H1 (cell line): Measurements from ENCODE around the gene WDR89. TPM values are rescaled to one million over a fixed set of nuclear protein-coding genes. Genes with fewer than 3 reads are reported as not detected.
"Not testable (repeated sequence)": the region's sequence is repeated elsewhere in the genome, so short reads cannot be mapped to it uniquely, and the experiment has no call there.

ENCODE experiments used
- CTCF ChIA-PET: fragments of 300-600 bp; sonication (Branson Sonifier 250); formaldehyde crosslinking; loops from one replicate; lab custom pipeline; 2021; ENCODE audit not compliant: partially characterized antibody; lab: Charles Lee
- POLR2A ChIA-PET: fragments of 300-600 bp; sonication (Branson Sonifier 250); formaldehyde crosslinking; loops from one replicate; lab custom pipeline; 2021; ENCODE audit warnings: inconsistent platforms; ENCODE audit not compliant: partially characterized antibody; lab: Charles Lee
- DNase-seq, 2 experiments: peaks; one replicate each; pipeline versions ENCODE4 v3.0.0 to v3.0.0-alpha.2; 2010 to 2022; ENCODE audit warnings: low spot score in 2 of 2, low read depth in 1 of 2, mixed read lengths in 1 of 2
- FAIRE-seq: peaks from 2 replicates; lab custom pipeline; 2011; peaks lifted over from hg19 to GRCh38; lab: Jason Lieb, UNC
- H2AFZ ChIP-seq: 2 replicates; pipeline ENCODE4 v1.8.1; 2012; ENCODE audit warnings: low read length, inconsistent platforms
- H2AK5ac ChIP-seq: 2 replicates; pipeline ENCODE4 v1.6.1; 2013; ENCODE audit warnings: low read depth, low read length
- H2BK120ac ChIP-seq: replicated peaks from 2 replicates; pipeline ENCODE3; 2013; ENCODE audit warnings: low read depth, low read length, inconsistent platforms
- H2BK12ac ChIP-seq: 2 replicates; pipeline ENCODE4 v1.6.1; 2013; ENCODE audit warnings: low read depth, low read length
- H2BK15ac ChIP-seq: 2 replicates; pipeline ENCODE4 v1.6.1; 2013; ENCODE audit warnings: low read length
- H2BK20ac ChIP-seq: 2 replicates; pipeline ENCODE4 v1.6.1; 2013; ENCODE audit warnings: low read length
- H2BK5ac ChIP-seq: 2 replicates; pipeline ENCODE4 v1.6.1; 2013; ENCODE audit warnings: low read depth, low read length
- H3K14ac ChIP-seq: 2 replicates; pipeline ENCODE4 v1.6.1; 2013; ENCODE audit warnings: inconsistent platforms; ENCODE audit not compliant: insufficient read length
- H3K18ac ChIP-seq: 2 replicates; pipeline ENCODE4 v1.6.1; 2013; ENCODE audit warnings: low read length; ENCODE audit errors: extremely low read depth
- H3K23ac ChIP-seq: 2 replicates; pipeline ENCODE4 v1.6.1; 2013; ENCODE audit warnings: inconsistent platforms; ENCODE audit not compliant: insufficient read length
- H3K23me2 ChIP-seq: 2 replicates; pipeline ENCODE4 v1.6.1; 2013; ENCODE audit warnings: low read depth, low read length
- H3K27ac ChIP-seq: 2 replicates; pipeline ENCODE4 v1.6.1; 2011; ENCODE audit warnings: low read depth, low read length, inconsistent platforms
- H3K27me3 ChIP-seq, 4 experiments: replicated peaks in 1 of 4; 1 replicate in 1 of 4; 2 replicates in 3 of 4; pipeline versions ENCODE4 v1.6.1 to v1.8.1; 2011 to 2013; ENCODE audit warnings: low read length in 3 of 4, mild to moderate bottlenecking in 3 of 4, inconsistent platforms in 2 of 4, mixed read lengths in 2 of 4, moderate library complexity in 1 of 4; ENCODE audit not compliant: control insufficient read depth in 3 of 4, insufficient read depth in 3 of 4; ENCODE audit errors: extremely low read depth in 1 of 4
- H3K36me3 ChIP-seq, 4 experiments: 2 replicates each; pipeline versions ENCODE4 v1.6.1 to v1.8.1; 2011 to 2013; ENCODE audit warnings: mild to moderate bottlenecking in 4 of 4, low read length in 3 of 4, moderate library complexity in 2 of 4, control low read depth in 1 of 4, inconsistent platforms in 1 of 4; ENCODE audit not compliant: insufficient read depth in 4 of 4, control insufficient read depth in 2 of 4
- H3K4ac ChIP-seq: replicated peaks from 2 replicates; pipeline ENCODE3; 2013; ENCODE audit warnings: low read length, low read depth, mixed read lengths, inconsistent platforms; ENCODE audit not compliant: insufficient read length
- H3K4me1 ChIP-seq, 4 experiments: replicated peaks in 1 of 4; 1 replicate in 1 of 4; 2 replicates in 3 of 4; pipeline versions ENCODE4 v1.6.1 to v1.8.1; 2011 to 2013; ENCODE audit warnings: low read length in 3 of 4, inconsistent platforms in 2 of 4, mixed read lengths in 1 of 4; ENCODE audit not compliant: insufficient read depth in 4 of 4, control insufficient read depth in 3 of 4
- H3K4me2 ChIP-seq, 2 experiments: 2 replicates each; pipeline versions ENCODE4 v1.6.1 to v1.8.1; 2011 to 2013; ENCODE audit warnings: low read depth in 2 of 2, low read length in 2 of 2, control low read depth in 1 of 2, inconsistent platforms in 1 of 2, mild to moderate bottlenecking in 1 of 2; ENCODE audit not compliant: insufficient read depth in 1 of 2
- H3K4me3 ChIP-seq, 4 experiments: fragments of 200-600, 300-600 bp in 1 of 4; sonication (generic), shearing (Covaris generic), sonication (Bioruptor Twin) in 1 of 4; 2 replicates each; pipeline versions ENCODE4 v1.5.1 to v1.8.1; 2011 to 2016; ENCODE audit warnings: low read length in 4 of 4, low read depth in 3 of 4, control low read depth in 2 of 4, inconsistent platforms in 2 of 4, mild to moderate bottlenecking in 2 of 4, mixed read lengths in 1 of 4, moderate library complexity in 1 of 4; ENCODE audit not compliant: insufficient read depth in 2 of 4; ENCODE audit errors: extremely low read depth in 1 of 4
- H3K56ac ChIP-seq: replicated peaks from 2 replicates; pipeline ENCODE3; 2013; ENCODE audit warnings: low read depth, mild to moderate bottlenecking, mixed read lengths, low read length, inconsistent platforms; ENCODE audit not compliant: insufficient read length
- H3K79me1 ChIP-seq: 2 replicates; pipeline ENCODE4 v1.6.1; 2013; ENCODE audit warnings: low read depth, low read length, control low read depth
- H3K79me2 ChIP-seq, 2 experiments: 2 replicates each; pipeline versions ENCODE4 v1.6.1 to v1.8.1; 2012 to 2013; ENCODE audit warnings: low read length in 2 of 2, mild to moderate bottlenecking in 2 of 2, inconsistent platforms in 1 of 2; ENCODE audit not compliant: insufficient read depth in 2 of 2, control insufficient read depth in 1 of 2
- H3K9ac ChIP-seq, 4 experiments: replicated peaks in 1 of 4; 1 replicate in 1 of 4; 2 replicates in 3 of 4; pipeline versions ENCODE4 v1.6.1 to v1.8.1; 2011 to 2013; ENCODE audit warnings: low read depth in 3 of 4, low read length in 3 of 4, control low read depth in 2 of 4, mild to moderate bottlenecking in 2 of 4, moderate library complexity in 2 of 4, inconsistent platforms in 1 of 4; ENCODE audit errors: extremely low read depth in 1 of 4
- H3K9me3 ChIP-seq, 2 experiments: 2 replicates each; pipeline versions ENCODE4 v1.6.1 to v1.8.1; 2012 to 2013; ENCODE audit warnings: mild to moderate bottlenecking in 2 of 2, moderate library complexity in 2 of 2, control low read depth in 1 of 2, inconsistent platforms in 1 of 2, low read depth in 1 of 2, low read length in 1 of 2, mixed read lengths in 1 of 2; ENCODE audit not compliant: insufficient read depth in 2 of 2
- H4K20me1 ChIP-seq, 2 experiments: replicated peaks in 1 of 2; 2 replicates each; pipeline versions ENCODE3 to v1.8.1; 2011 to 2013; ENCODE audit warnings: inconsistent platforms in 2 of 2, low read length in 2 of 2, mild to moderate bottlenecking in 1 of 2; ENCODE audit not compliant: insufficient read depth in 2 of 2, control insufficient read depth in 1 of 2
- H4K5ac ChIP-seq: 2 replicates; pipeline ENCODE4 v1.6.1; 2013; ENCODE audit warnings: low read length, low read depth, mixed read lengths, inconsistent platforms; ENCODE audit not compliant: insufficient read length
- H4K8ac ChIP-seq: 2 replicates; pipeline ENCODE4 v1.8.0; 2013; ENCODE audit warnings: mild to moderate bottlenecking, moderate library complexity, low read length, inconsistent platforms; ENCODE audit not compliant: insufficient read depth; ENCODE audit errors: extremely low read depth
- H4K91ac ChIP-seq: replicated peaks from 2 replicates; pipeline ENCODE3; 2013; ENCODE audit warnings: low read length, mixed read lengths, inconsistent platforms; ENCODE audit not compliant: insufficient read length
- WGBS, 2 experiments: shearing (Covaris generic) in 1 of 2; methylation state at CpG; one replicate each; pipeline versions ENCODE4 v1.1.6 to v1.1.7; 2013 to 2015; ENCODE audit warnings: low lambda C conversion rate in 2 of 2, mixed read lengths in 2 of 2, inconsistent platforms in 1 of 2, low coverage in 1 of 2, missing lambda C conversion rate in 1 of 2; ENCODE audit not compliant: insufficient replicate concordance in 2 of 2, insufficient coverage in 1 of 2, insufficient read length in 1 of 2; ENCODE audit errors: extremely low coverage in 1 of 2, missing lambda C conversion rate in 1 of 2; 5-methylcytosine and 5-hydroxymethylcytosine counted together
- polyA plus RNA-seq, 7 experiments: library from polyadenylated mRNA; depleted of rRNA in 3 of 7; stranded (reverse) in 5 of 7; unstranded in 2 of 7; fragments of >200 nt in 5 of 7; fragments of 200-250 nt in 2 of 7; gene quantifications; 1 replicate in 5 of 7; 2 replicates in 1 of 7; 4 replicates in 1 of 7; pipeline versions ENCODE4 v1.2.1 to v1.2.3, GENCODE V29; 2011 to 2013; ENCODE audit warnings: missing spikeins in 2 of 7, mixed read lengths in 2 of 7
- total RNA-seq: library from RNA; stranded (reverse); fragmentation: NEBNext Ultra II Directional; extraction: Animal tissue kit (Norgen Biotek cat#: 25700); gene quantifications from 2 replicates; pipeline ENCODE4 v1.2.1, GENCODE V29; 2021

The WDR89 gene
- total and polyA plus RNA-seq, 2 of the 8 experiments (the other 6 are each of a cell fraction or from before 2014, with no cell fraction given) = 8.3 to 32.9 TPM

DNA sequence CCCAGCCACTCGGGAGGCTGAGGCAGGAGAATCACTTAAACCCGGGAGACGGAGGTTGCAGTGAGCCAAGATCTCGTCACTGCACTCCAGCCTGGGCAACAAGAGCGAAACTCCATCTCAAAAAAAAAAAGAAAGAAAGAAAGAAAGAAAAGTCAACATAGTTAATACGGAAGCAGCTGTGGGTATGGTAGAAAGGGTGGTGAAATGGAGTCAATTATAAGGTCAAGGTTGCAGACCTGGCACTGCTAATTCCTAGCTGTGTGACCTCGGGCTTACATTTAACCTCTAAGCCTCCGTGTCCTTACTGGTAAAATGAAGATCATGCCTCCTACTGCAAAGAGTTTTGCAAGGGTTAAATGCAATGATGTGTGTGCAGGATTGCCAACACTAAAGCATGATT lies 58.6 kb downstream of the WDR89 start:
- CTCF ChIA-PET = interaction anchor here (0.6 to 1.0 kb wide), 2 partner anchors 34 to 67 kb away, joined by 3 read pairs; no protein-coding TSS in a partner anchor

More for the DNA sequence above, 58.6 kb downstream of the WDR89 start:
- H4K5ac ChIP-seq, H3K9me3 ChIP-seq, H3K14ac ChIP-seq, H3K18ac ChIP-seq, H3K9ac ChIP-seq, H3K23ac ChIP-seq, H3K4ac ChIP-seq, H3K27ac ChIP-seq, H3K4me2 ChIP-seq, H3K79me1 ChIP-seq, H4K20me1 ChIP-seq, H4K8ac ChIP-seq, H2AFZ ChIP-seq, FAIRE-seq, H2BK15ac ChIP-seq, H4K91ac ChIP-seq, DNase-seq, H2BK5ac ChIP-seq, H3K4me3 ChIP-seq, H3K36me3 ChIP-seq, H3K23me2 ChIP-seq, POLR2A ChIA-PET, H3K27me3 ChIP-seq, H3K79me2 ChIP-seq, H3K4me1 ChIP-seq, H2AK5ac ChIP-seq, H3K56ac ChIP-seq, H2BK120ac ChIP-seq, H2BK20ac ChIP-seq, H2BK12ac ChIP-seq: not testable (repeated sequence)
- 92% methylated on average over 8 of the region's 8 CpGs; no CpG with 5 or more reads in 1 of the 2 experiments for WGBS, 2 experiments
